GM12801 (cell line): ENCODE data around the gene NT5DC1.

Experiments
- CTCF ChIP-seq: IDR thresholded peaks from one replicate; pipeline ENCODE4 v1.5.1; 2011; ENCODE audit warnings: control low read depth; ENCODE audit not compliant: insufficient read length; ENCODE audit errors: extremely low read depth

NT5DC1 gene

GRCh38 chr6:116145803-116146675 is 45.4 kb downstream of the NT5DC1 start:
- TF ChIP-seq CTCF: no peak

- TF ChIP-seq CTCF: no peak
Measured at GRCh38 chr6:116152620-116153019, 52.0 kb downstream of the NT5DC1 start.

GRCh38 chr6:116154887-116155286 is 54.2 kb downstream of the NT5DC1 start:
- no peak for TF ChIP-seq CTCF

DNA sequence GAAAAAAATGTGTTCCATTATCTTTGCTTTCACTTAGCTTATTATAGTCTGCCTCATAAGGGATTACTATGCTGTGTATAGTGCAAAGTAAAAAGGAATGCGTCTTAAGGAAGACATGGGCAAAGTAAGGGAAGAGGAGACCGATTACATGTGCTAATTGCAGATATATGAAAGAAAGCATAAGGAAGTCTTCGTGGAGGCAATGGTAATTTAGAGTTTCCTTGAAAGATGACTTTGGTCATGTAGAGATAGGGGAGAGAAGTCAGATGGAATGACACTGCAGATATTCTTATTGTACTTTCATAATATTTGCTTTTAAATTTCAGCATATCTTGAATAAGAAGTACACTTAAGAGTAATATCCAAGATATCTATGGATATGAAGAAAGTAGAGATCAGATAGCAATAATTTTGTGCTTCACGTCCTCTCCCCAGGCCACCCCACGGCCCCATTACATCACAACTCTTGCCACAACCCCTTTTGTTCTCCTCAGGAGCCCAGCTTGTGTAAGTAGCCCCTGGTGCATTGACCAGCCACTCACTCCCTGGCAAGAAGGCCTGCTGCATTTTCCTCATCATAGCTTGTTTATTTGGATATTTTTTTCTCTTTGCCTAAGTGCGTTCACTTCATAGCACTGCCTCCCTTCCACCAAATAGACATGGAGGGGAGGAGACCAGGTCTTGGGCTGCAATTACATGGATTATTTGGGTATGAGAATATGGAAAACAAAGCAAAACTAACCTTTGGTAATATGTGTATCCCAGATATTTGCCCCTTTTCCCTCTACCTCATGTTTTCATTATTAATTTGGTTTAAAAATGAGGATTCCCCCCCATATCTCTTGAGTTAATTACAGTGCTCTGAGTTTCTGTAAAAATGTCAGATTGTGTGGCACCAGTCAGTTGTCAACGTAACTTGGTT is 56.0 kb downstream of the NT5DC1 start:
- no peak for TF ChIP-seq CTCF

- TF ChIP-seq CTCF: no peak
Measured at GRCh38 chr6:116157391-116157790, 56.7 kb downstream of the NT5DC1 start.

- TF ChIP-seq CTCF: no peak
Measured at GRCh38 chr6:116158641-116159040, 58.0 kb downstream of the NT5DC1 start.

- TF ChIP-seq CTCF: no peak
Measured at GRCh38 chr6:116159782-116160524, 59.3 kb downstream of the NT5DC1 start.
